Fibroblast of skin of scalp (primary cell): Measurements from ENCODE around the gene COL19A1.
A peak's percentile ranks its signal among the peaks of the same experiment; 100 is the strongest.

Experiments
- DNase-seq: peaks from one replicate; pipeline ENCODE4 v3.0.0-alpha.2; 2013

Gene COL19A1

DNA sequence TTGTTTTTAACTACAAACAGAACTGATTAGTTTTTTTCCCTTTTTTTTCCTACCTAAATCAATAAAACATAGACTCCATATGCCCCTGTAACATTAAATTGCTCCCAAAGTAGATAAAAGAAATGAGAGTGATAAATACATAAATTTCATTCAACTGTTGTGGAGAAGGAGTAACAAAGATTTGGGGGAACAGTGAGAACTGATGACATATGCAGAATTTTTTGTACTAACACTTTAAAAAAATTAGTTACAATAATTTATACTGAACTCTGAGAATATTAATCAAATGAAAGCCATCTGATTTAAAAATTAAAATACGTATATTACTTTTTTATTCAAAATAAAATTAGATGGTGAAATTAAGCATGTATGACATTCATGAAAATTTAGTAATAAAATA is 195.7 kb downstream of the COL19A1 start:
- no peak for DNase-seq

GRCh38 chr6:70072540-70073179 is 206.3 kb downstream of the COL19A1 start:
- no peak for DNase-seq

- no peak for DNase-seq
Observed at GRCh38 chr6:70073637-70074036, 207.3 kb downstream of the COL19A1 start.

- DNase-seq: no peak
Observed at GRCh38 chr6:70079241-70079640, 212.9 kb downstream of the COL19A1 start.

DNA sequence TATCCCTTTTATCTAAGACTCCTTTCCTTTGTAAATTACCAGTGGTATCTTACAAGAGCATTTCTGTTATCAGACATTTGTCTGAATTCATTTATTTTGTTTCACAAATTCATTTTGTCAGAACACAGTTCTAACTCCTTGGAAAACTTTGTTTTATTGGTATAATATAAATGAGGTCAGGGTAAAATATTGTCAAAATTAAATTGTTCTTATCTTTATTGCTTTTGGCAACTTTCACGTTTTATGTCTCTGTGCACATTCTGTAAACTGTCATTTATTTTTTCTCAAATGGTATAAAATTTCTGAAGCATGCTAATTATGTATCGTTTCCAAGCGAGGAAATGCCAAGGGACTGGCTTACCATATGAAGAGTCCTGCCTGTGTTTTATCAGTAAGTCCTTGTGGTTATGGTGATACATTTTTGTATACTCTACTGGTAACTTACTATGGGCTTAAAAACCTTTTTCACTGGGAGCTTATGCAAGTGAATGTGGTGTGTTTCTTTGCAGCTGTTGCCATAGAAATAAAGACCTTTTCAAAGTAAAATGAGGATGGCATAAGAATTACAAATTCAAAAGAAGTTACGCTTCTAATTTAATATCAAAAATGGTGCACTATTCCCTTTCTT is 214.2 kb downstream of the COL19A1 start:
- DNase-seq: peak; percentile 0

DNA sequence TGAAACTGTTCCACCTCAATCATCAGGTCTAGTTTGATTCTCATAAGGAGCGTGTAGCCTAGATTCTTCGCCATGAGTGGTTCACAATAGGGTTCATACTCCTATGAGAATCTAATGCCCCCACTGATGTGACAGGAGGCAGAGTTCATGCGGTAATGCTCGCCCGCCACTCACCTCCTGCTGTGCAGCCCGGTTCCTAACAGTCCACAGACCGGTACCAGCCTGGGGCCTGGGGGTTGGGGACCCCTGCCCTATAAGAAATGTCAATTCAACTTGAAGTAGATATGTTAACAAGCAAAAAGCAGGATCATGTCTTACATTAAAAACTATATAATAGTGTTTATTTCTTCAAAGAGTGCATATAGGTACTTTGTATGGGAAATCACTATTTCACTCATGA is 216.5 kb downstream of the COL19A1 start:
- DNase-seq: no peak

GRCh38 chr6:70086806-70087205 is 220.4 kb downstream of the COL19A1 start:
- DNase-seq: no peak

DNA sequence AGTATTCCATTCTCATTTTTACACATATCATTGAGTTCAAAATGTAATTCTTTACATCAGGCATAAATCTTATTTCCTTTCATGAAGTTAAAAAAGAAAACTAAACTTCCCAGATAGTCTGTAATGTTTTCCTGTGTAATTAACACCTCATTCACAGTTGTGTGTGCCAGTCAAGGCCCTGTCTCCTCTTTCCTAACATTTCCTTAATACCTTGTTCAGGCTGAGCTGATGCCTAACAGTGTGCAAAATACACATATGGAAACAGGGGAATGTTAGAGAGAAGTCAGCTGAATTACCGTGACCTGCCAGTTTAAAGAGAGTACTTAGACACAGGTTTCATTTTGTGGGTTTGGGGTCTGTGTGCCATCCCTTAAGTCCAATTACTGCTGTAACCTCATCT is 227.8 kb downstream of the COL19A1 start:
- DNase-seq: no peak

DNA sequence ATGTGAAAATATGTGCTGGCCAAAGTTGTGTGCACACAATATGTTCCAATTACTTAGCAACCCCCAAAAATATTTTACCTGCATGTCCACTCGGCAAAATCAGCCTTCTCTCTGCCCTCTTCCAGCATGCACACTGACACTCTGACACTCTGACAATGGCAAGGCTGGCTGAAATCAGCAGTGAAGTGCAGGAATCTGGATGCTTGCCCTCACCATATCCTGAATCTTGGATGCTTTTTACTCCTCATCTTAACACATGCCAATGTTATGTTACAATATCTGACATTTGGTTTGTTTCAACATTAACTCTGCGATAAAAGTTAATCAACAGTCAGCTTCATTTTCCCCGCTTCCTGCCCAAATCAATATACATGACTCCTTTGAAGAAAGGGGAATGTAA is 233.4 kb downstream of the COL19A1 start:
- no peak for DNase-seq

DNA sequence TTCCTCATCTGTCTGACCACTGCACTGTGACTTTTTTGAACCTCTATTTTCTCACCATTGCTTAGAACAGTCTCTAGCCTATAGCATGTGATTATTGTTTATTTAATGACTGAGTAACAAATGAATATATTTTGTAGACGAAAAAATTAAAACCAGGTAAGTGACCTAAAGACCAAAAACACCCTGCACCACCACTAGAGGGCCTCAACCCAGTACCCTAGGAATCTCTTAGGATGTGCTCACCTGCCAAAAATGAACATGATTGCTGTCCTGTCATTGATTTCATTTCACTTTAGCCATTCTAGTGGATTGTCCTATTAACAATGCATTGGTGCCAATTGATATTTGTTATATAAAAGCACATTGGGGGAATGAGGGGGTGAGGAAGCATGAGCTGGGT is 237.4 kb downstream of the COL19A1 start:
- no peak for DNase-seq

- peak; percentile 59 for DNase-seq
Observed at GRCh38 chr6:70107852-70108629, 241.7 kb downstream of the COL19A1 start.

- DNase-seq: peak; percentile 63
Observed at GRCh38 chr6:70110126-70111022, 244.0 kb downstream of the COL19A1 start.

GRCh38 chr6:70111737-70112136 is 245.4 kb downstream of the COL19A1 start:
- DNase-seq: no peak

DNA sequence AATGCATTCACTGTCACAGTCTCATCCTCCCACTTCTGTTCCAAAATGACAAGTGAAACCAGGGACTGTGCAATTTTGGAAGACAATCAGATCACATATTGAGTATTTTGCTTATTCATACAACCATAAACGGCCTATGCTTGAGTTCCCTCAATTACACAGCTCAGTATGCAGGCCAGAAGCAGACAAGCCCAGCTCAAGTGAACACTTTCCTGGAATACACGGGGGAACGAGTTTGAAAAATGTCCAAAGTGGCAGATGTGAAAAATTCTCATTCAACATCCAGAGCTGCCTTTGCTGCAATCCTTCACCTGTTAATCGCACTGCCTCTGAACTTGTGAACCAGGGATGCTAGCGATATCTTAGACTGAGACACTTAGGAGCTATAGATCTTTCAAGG is 246.4 kb downstream of the COL19A1 start:
- DNase-seq: no peak

GRCh38 chr6:70113171-70113570 is 246.8 kb downstream of the COL19A1 start:
- no peak for DNase-seq

GRCh38 chr6:70118670-70119069 is 252.3 kb downstream of the COL19A1 start:
- DNase-seq: no peak

- no peak for DNase-seq
Observed at GRCh38 chr6:70119218-70119835, 253.0 kb downstream of the COL19A1 start.

- no peak for DNase-seq
Observed at GRCh38 chr6:70124443-70124842, 258.1 kb downstream of the COL19A1 start.

GRCh38 chr6:70124882-70125545 is 258.7 kb downstream of the COL19A1 start:
- peak; percentile 77 for DNase-seq

DNA sequence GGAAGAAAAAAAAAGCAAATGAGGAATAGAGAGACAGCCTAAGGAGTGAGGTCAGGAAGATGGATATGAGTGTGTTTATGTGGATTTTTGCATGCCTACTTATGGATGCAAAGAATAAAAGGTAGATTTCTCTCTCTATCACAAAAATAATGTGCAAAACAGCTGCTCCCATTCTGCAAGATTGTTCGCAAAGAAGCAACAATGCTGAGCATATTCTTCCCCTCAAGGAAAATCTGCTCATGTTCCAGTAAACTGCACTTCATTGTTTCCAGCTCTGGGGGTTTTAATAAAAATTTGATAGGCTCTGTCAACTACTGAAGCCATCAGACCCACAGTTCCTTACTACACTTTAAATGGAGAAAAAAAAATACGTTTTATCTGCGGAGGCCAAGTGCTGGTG is 259.2 kb downstream of the COL19A1 start:
- DNase-seq: no peak

DNA sequence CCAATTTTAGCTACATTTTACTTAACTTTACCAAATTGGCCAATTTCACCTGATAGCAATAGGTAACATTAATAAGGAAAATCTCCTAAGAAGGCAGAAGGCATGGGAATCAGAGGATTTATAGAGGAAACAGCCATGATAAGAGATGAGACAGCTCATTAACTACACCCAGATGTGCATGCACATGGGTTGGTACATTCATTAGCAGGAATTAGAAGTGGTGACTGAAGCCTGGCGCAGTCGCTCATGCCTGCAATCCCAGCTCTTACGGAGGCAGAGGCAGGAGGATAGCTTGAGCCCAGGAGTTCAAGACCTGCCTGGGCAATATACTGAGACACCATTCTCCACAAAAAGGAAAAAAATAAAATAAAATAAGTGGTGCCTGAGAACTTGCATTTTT is 263.0 kb downstream of the COL19A1 start:
- no peak for DNase-seq

- DNase-seq: no peak
Observed at GRCh38 chr6:70130865-70131264, 264.5 kb downstream of the COL19A1 start.
